ENCODE data around the gene NHS.

NHS gene

GRCh38 chrX:17563076-17563475 lies 188.1 kb downstream of the NHS start:
- Histone ChIP-seq H3K4me2 (ENCODE audit: low read length) (no peak overlapping the region), H2AFZ (ENCODE audit: low read length) (no peak overlapping the region), H3K9ac (ENCODE audit: low read length) (no peak overlapping the region), H3K4me1 (ENCODE audit: insufficient read depth, low read length, severe bottlenecking) (no peaks in the 10 kb centered on the region), H4K20me1 (ENCODE audit: insufficient read depth, low read length) (no peaks in the 10 kb centered on the region), H3K36me3 (ENCODE audit: insufficient read depth, low read length) (no peaks in the 10 kb centered on the region), H3F3A (ENCODE audit: insufficient read depth, low read length) (no peaks in the 10 kb centered on the region), H3K79me2 (ENCODE audit: insufficient read depth, low read length) (no peaks in the 10 kb centered on the region), H3K9me3 (ENCODE audit: low read length) (no peaks in the 10 kb centered on the region), H3K27me3 (ENCODE audit: insufficient read depth, low read length) (no peaks in the 10 kb centered on the region), H3K27ac (ENCODE audit: low read depth, low read length, poor library complexity, severe bottlenecking) (no peak overlapping the region), H3K4me3 (ENCODE audit: low read depth, low read length, poor library complexity, severe bottlenecking) (no peak overlapping the region), H3K9me2 (ENCODE audit: low read depth, low read length) (no peaks in the 10 kb centered on the region)
- no peak for TF ChIP-seq EZH2 (IDR thresholded peaks at IDR 0.05; ENCODE audit: borderline replicate concordance, low read length)
- no peak for TF ChIP-seq CTCF (IDR thresholded peaks at IDR 0.05; ENCODE audit: low read length)

- TF ChIP-seq CTCF (IDR thresholded peaks at IDR 0.05; ENCODE audit: low read length): no peak
- H3K9me2 ChIP-seq (ENCODE audit: low read depth, low read length): no peaks in the 10 kb centered on the region
- H2AFZ ChIP-seq (ENCODE audit: low read length): no peak overlapping the region
- no peak overlapping the region for H3K4me3 ChIP-seq (ENCODE audit: low read depth, low read length, poor library complexity, severe bottlenecking)
- no peaks in the 10 kb centered on the region for H3F3A ChIP-seq (ENCODE audit: insufficient read depth, low read length)
- no peaks in the 10 kb centered on the region for H4K20me1 ChIP-seq (ENCODE audit: insufficient read depth, low read length)
- no peaks in the 10 kb centered on the region for H3K9me3 ChIP-seq (ENCODE audit: low read length)
- H3K79me2 ChIP-seq (ENCODE audit: insufficient read depth, low read length): no peaks in the 10 kb centered on the region
- no peak overlapping the region for H3K9ac ChIP-seq (ENCODE audit: low read length)
- H3K27ac ChIP-seq (ENCODE audit: low read depth, low read length, poor library complexity, severe bottlenecking): no peak overlapping the region
- H3K4me1 ChIP-seq (ENCODE audit: insufficient read depth, low read length, severe bottlenecking): no peaks in the 10 kb centered on the region
- no peaks in the 10 kb centered on the region for H3K27me3 ChIP-seq (ENCODE audit: insufficient read depth, low read length)
- H3K4me2 ChIP-seq (ENCODE audit: low read length): no peak overlapping the region
- H3K36me3 ChIP-seq (ENCODE audit: insufficient read depth, low read length): no peaks in the 10 kb centered on the region
Observed at GRCh38 chrX:17563515-17563914, 188.5 kb downstream of the NHS start.

GRCh38 chrX:17564689-17565409 lies 189.8 kb downstream of the NHS start:
- Histone ChIP-seq H3F3A (ENCODE audit: insufficient read depth, low read length) (no peaks in the 10 kb centered on the region), H3K27me3 (ENCODE audit: insufficient read depth, low read length) (no peaks in the 10 kb centered on the region), H3K4me1 (ENCODE audit: insufficient read depth, low read length, severe bottlenecking) (no peaks in the 10 kb centered on the region), H2AFZ (ENCODE audit: low read length) (no peak overlapping the region), H3K9ac (ENCODE audit: low read length) (no peak overlapping the region), H3K4me2 (ENCODE audit: low read length) (no peak overlapping the region), H3K9me3 (ENCODE audit: low read length) (no peaks in the 10 kb centered on the region), H3K27ac (ENCODE audit: low read depth, low read length, poor library complexity, severe bottlenecking) (no peak overlapping the region), H3K36me3 (ENCODE audit: insufficient read depth, low read length) (no peaks in the 10 kb centered on the region), H3K9me2 (ENCODE audit: low read depth, low read length) (no peaks in the 10 kb centered on the region), H4K20me1 (ENCODE audit: insufficient read depth, low read length) (no peaks in the 10 kb centered on the region), H3K4me3 (ENCODE audit: low read depth, low read length, poor library complexity, severe bottlenecking) (no peak overlapping the region), H3K79me2 (ENCODE audit: insufficient read depth, low read length) (no peaks in the 10 kb centered on the region)
- TF ChIP-seq EZH2 (IDR thresholded peaks at IDR 0.05; ENCODE audit: borderline replicate concordance, low read length) (no peak), CTCF (IDR thresholded peaks at IDR 0.05; ENCODE audit: low read length) (no peak)

Measured in OCI-LY1 (cell line).